ENCODE measurements around the gene CNTN5.

DNA sequence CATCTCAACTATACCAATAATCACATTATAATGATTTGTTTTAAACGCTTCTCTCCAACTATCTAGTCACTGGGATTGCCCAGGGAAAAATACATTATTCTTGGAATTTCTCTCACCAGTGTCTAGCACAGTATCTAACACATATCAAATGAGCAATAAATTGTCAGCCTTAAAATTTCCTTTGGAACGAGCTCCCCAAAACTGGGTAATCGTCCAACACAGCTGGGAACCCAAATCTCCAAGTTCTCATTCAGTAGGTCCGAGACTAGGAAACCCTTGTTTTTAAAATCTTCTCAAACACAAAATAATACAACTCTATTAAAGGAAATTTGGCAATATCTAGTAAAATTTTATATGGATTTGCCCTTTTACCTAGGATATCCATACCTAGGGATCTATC is 1338.5 kb downstream of the CNTN5 start:
- TF ChIP-seq, protein P1, sequence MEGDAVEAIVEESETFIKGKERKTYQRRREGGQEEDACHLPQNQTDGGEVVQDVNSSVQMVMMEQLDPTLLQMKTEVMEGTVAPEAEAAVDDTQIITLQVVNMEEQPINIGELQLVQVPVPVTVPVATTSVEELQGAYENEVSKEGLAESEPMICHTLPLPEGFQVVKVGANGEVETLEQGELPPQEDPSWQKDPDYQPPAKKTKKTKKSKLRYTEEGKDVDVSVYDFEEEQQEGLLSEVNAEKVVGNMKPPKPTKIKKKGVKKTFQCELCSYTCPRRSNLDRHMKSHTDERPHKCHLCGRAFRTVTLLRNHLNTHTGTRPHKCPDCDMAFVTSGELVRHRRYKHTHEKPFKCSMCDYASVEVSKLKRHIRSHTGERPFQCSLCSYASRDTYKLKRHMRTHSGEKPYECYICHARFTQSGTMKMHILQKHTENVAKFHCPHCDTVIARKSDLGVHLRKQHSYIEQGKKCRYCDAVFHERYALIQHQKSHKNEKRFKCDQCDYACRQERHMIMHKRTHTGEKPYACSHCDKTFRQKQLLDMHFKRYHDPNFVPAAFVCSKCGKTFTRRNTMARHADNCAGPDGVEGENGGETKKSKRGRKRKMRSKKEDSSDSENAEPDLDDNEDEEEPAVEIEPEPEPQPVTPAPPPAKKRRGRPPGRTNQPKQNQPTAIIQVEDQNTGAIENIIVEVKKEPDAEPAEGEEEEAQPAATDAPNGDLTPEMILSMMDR (IDR thresholded peaks at IDR 0.05; ENCODE audit: poor library complexity) = no peak
- TF ChIP-seq EZH2phosphoT487 (IDR thresholded peaks at IDR 0.05; ENCODE audit: low read depth, severe bottlenecking, unreplicated experiment) (no peak), EZH2 (IDR thresholded peaks at IDR 0.05; ENCODE audit: borderline replicate concordance) (no peak)

Measured in hepatocyte (in vitro differentiated cells).